Astrocyte of the cerebellum (primary cell): Measurements from ENCODE around the gene ESRRB.

Source experiments
- DNase-seq: peaks from one replicate; pipeline ENCODE4 v3.0.0-alpha.2; 2011; ENCODE audit warnings: low read depth
- H3K4me3 ChIP-seq: 2 replicates; pipeline ENCODE4 v1.5.1; 2011; ENCODE audit warnings: mild to moderate bottlenecking, low read depth, low read length, moderate library complexity
- in situ Hi-C: cut with HindIII; loops from 2 replicates; pipeline ENCODE4 v1.10.0; 2017; ENCODE audit warnings: low sequenced_read_pairs
- TF ChIP-seq, protein P1 (sequence below): IDR thresholded peaks from 2 replicates; pipeline ENCODE4 v1.5.1; 2012; ENCODE audit warnings: low read length, low read depth, moderate library complexity, mild to moderate bottlenecking; ENCODE audit errors: missing control alignments

ESRRB gene

GRCh38 chr14:76539130-76539529 is 163.2 kb downstream of the ESRRB start:
- in situ Hi-C loops = no loop called here
- DNase-seq = no peak
- TF ChIP-seq, protein P1, sequence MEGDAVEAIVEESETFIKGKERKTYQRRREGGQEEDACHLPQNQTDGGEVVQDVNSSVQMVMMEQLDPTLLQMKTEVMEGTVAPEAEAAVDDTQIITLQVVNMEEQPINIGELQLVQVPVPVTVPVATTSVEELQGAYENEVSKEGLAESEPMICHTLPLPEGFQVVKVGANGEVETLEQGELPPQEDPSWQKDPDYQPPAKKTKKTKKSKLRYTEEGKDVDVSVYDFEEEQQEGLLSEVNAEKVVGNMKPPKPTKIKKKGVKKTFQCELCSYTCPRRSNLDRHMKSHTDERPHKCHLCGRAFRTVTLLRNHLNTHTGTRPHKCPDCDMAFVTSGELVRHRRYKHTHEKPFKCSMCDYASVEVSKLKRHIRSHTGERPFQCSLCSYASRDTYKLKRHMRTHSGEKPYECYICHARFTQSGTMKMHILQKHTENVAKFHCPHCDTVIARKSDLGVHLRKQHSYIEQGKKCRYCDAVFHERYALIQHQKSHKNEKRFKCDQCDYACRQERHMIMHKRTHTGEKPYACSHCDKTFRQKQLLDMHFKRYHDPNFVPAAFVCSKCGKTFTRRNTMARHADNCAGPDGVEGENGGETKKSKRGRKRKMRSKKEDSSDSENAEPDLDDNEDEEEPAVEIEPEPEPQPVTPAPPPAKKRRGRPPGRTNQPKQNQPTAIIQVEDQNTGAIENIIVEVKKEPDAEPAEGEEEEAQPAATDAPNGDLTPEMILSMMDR = no peak
- H3K4me3 ChIP-seq = no peak overlapping the region

GRCh38 chr14:76541594-76542219 is 165.8 kb downstream of the ESRRB start:
- DNase-seq = no peak
- H3K4me3 ChIP-seq = no peak overlapping the region
- in situ Hi-C loops = no loop called here
- TF ChIP-seq, protein P1 = no peak

DNA sequence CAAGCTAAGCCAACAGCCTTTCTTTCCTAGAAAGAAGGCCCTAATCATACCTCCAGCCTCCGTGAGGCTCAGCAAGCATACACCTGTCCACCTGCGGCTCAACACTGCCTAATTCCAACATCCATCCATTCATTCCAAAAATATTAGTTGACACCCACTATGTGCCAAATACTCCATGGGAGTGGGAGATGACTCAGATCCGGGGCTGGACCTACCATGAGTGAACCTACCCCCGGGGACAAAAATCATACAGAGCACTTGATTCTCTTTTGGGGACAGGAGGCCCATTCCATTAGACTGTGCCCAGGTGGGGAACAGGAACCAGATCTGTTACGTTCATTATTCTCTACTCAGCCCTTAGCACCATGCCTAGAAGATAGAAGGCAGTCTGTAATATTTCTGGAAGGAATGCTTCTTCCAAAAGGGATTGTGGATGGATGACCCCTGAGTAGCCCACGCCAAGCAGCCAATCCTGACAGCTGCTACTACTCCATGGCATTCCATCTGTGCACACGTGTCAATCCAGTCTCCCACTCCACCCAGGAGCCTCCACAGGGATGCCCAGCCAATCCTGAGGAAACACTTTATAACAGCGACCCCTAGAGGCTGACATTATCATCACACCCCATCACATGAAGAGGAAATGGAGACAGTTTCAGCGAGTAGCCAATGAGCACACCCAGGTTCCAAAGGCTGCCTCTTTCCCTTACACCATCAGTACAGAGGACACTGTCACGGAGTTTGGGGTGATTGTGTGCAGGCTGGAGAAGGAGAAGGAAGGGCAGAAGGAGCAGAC is 170.7 kb downstream of the ESRRB start:
- TF ChIP-seq, protein P1 = peak; percentile 29
- no peak for DNase-seq
- in situ Hi-C loops = no loop called here
- no peak overlapping the region for H3K4me3 ChIP-seq

- in situ Hi-C loops = no loop called here
- no peak for DNase-seq
- H3K4me3 ChIP-seq = no peak overlapping the region
- TF ChIP-seq, protein P1 = no peak
Measured at GRCh38 chr14:76547831-76548230, 171.9 kb downstream of the ESRRB start.

GRCh38 chr14:76550534-76550933 is 174.6 kb downstream of the ESRRB start:
- no peak for DNase-seq
- in situ Hi-C loops = no loop called here
- TF ChIP-seq, protein P1 = no peak
- H3K4me3 ChIP-seq = no peak overlapping the region

- TF ChIP-seq, protein P1 = no peak
- no peak overlapping the region for H3K4me3 ChIP-seq
- in situ Hi-C loops = no loop called here
- DNase-seq = no peak
Measured at GRCh38 chr14:76551116-76551515, 175.2 kb downstream of the ESRRB start.
